ENCODE measurements around the gene NUDT14. TPM values are rescaled to one million over a fixed set of nuclear protein-coding genes. Genes with fewer than 3 reads are reported as not detected.

The NUDT14 gene
- total RNA-seq, 1 donor from 2014 or later, result 68.4 TPM

DNA sequence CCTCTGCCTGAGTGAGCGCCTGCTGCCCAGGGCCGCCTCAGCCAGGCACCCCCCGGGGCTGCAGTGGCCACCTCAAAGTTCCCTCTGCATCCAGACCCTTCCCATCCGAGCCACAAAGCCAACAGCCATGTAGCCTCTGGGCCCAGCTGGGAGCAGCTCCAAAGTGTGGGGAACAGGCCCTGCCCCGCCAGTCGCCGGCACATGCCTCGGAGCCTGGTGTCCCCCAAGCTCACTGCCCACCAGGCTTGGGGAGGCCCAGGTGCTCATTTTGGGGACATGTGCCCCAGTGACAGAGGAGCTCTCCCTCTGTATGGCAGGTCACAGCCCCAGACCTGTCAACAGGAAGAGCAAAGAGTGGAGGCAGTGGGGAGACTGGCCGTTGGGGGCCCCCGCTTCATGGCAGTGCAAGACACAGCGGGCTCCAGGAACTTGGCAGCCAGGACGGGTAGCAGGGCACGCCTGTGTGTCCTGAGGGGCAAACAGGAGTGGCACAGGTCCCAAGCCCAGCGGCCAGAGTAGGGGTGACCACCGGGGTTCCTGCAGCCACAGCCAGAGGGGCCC lies 42.5 kb downstream of the NUDT14 start:
- Mint-ChIP-seq H3K27ac (no peak overlapping the region), H3K36me3 (peaks cover 17% of the 10 kb centered on the region), H3K27me3 (ENCODE audit: low read depth) (no peaks in the 10 kb centered on the region), H3K9me3 (peaks cover 4% of the 10 kb centered on the region), H3K4me1 (no peaks in the 10 kb centered on the region), H3K4me3 (no peak overlapping the region)
- DNase-seq (ENCODE audit: low spot score in 2 of 2, unreplicated experiment in 2 of 2), result no peak
- TF ChIP-seq, protein P1, sequence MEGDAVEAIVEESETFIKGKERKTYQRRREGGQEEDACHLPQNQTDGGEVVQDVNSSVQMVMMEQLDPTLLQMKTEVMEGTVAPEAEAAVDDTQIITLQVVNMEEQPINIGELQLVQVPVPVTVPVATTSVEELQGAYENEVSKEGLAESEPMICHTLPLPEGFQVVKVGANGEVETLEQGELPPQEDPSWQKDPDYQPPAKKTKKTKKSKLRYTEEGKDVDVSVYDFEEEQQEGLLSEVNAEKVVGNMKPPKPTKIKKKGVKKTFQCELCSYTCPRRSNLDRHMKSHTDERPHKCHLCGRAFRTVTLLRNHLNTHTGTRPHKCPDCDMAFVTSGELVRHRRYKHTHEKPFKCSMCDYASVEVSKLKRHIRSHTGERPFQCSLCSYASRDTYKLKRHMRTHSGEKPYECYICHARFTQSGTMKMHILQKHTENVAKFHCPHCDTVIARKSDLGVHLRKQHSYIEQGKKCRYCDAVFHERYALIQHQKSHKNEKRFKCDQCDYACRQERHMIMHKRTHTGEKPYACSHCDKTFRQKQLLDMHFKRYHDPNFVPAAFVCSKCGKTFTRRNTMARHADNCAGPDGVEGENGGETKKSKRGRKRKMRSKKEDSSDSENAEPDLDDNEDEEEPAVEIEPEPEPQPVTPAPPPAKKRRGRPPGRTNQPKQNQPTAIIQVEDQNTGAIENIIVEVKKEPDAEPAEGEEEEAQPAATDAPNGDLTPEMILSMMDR (IDR thresholded peaks at IDR 0.05; ENCODE audit: unreplicated experiment), result no peak

- DNase-seq (ENCODE audit: low spot score in 2 of 2, unreplicated experiment in 2 of 2), result no peak
- Mint-ChIP-seq H3K36me3 (peaks cover 19% of the 10 kb centered on the region), H3K4me3 (no peak overlapping the region), H3K4me1 (no peaks in the 10 kb centered on the region), H3K27me3 (ENCODE audit: low read depth) (no peaks in the 10 kb centered on the region), H3K9me3 (peaks cover 8% of the 10 kb centered on the region), H3K27ac (no peak overlapping the region)
- TF ChIP-seq, protein P1 (IDR thresholded peaks at IDR 0.05; ENCODE audit: unreplicated experiment), result no peak
These were observed 43.0 kb downstream of the NUDT14 start for GRCh38 chr14:105138021-105138541.

DNA sequence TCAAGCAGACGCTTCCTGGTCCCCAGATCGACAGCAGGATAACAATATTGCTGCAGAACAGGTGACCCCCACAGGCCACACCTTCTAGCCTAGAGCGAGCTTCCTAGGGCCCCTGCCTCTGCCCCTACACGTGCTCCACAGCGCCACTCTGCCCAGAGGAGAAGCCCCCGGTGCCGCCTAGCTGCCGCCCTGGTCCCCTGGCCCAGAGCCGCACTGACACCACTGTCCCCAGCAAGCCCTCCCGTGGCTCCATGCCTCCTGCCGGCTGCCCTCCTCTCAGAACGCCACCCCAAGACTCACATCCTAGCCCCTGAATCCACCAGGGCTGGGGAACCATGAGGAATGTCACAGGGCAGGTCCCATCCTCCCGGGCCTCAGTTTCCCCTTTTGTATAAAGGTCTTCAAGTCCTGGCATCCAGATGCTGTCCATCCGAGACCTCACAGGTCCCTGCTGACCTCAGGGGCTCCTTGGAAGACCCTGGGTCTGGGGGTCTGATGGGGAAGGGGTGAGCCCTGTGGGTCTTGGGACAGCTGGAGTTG lies 43.6 kb downstream of the NUDT14 start:
- Mint-ChIP-seq H3K9me3 (peaks cover 12% of the 10 kb centered on the region), H3K36me3 (peaks cover 19% of the 10 kb centered on the region), H3K27me3 (ENCODE audit: low read depth) (no peaks in the 10 kb centered on the region), H3K27ac (no peak overlapping the region), H3K4me3 (no peak overlapping the region), H3K4me1 (no peaks in the 10 kb centered on the region)
- TF ChIP-seq, protein P1 (IDR thresholded peaks at IDR 0.05; ENCODE audit: unreplicated experiment), result no peak
- DNase-seq (ENCODE audit: low spot score in 2 of 2, unreplicated experiment in 2 of 2), result no peak

GRCh38 chr14:105136401-105137322 lies 44.5 kb downstream of the NUDT14 start:
- Mint-ChIP-seq H3K27me3 (ENCODE audit: low read depth) (no peaks in the 10 kb centered on the region), H3K4me1 (no peaks in the 10 kb centered on the region), H3K36me3 (peaks cover 15% of the 10 kb centered on the region), H3K27ac (no peak overlapping the region), H3K9me3 (peaks cover 12% of the 10 kb centered on the region), H3K4me3 (no peak overlapping the region)
- TF ChIP-seq, protein P1 (IDR thresholded peaks at IDR 0.05; ENCODE audit: unreplicated experiment), result no peak
- DNase-seq (ENCODE audit: low spot score in 2 of 2, unreplicated experiment in 2 of 2), result no peak

DNA sequence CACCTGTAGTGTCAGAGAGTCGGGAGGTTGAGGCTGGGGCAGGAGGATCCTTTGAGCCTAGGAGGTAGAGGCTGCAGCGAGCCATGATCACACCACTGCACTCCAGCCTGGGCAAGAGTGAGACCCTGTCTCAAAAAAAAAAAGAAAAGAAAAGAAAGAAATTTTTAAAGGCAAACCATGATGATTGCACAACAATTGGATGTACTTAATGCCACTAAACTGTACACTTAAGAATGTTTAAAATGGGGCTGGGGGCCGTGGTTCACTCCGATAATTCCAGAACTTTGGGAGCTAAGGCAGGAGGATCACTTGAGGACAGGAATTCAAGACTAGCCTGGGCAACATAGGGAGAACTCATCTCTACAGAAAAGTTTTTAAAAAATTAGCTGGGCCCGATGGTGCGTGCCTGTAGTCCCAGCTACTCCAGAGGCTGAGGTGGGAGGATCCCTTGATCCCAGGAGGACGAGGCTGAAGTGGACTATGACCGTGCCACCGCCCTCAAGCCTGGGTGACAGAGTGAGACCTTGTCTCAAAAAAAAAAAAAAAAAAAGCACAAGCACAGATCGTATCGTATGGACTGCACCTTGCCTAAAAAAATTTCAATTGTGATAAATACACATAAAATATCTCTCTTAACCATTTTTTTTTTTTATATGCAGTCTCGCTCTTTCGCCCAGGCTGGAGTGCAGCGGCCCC lies 45.3 kb downstream of the NUDT14 start:
- no peak for DNase-seq (ENCODE audit: low spot score in 2 of 2, unreplicated experiment in 2 of 2)
- no peak overlapping the region for H3K27ac Mint-ChIP-seq
- H3K27me3 Mint-ChIP-seq (ENCODE audit: low read depth), result no peaks in the 10 kb centered on the region
- no peaks in the 10 kb centered on the region for H3K4me1 Mint-ChIP-seq
- H3K4me3 Mint-ChIP-seq, result no peak overlapping the region
- H3K9me3 Mint-ChIP-seq, result peaks cover 12% of the 10 kb centered on the region
- TF ChIP-seq, protein P1 (IDR thresholded peaks at IDR 0.05; ENCODE audit: unreplicated experiment), result no peak
- peaks cover 8% of the 10 kb centered on the region for H3K36me3 Mint-ChIP-seq
